Fibroblast of the aortic adventitia (primary cell): ENCODE measurements around the gene ZFP90. TPM values are rescaled to one million over a fixed set of nuclear protein-coding genes. Genes with fewer than 3 reads are reported as not detected.

Experiments
- DNase-seq: peaks from one replicate; pipeline ENCODE4 v3.0.0-alpha.2; 2010; ENCODE audit warnings: low read depth
- H3K4me3 ChIP-seq: 2 replicates; pipeline ENCODE4 v1.5.1; 2011; ENCODE audit warnings: low read depth, mild to moderate bottlenecking, control low read depth, low read length, moderate library complexity
- CTCF ChIP-seq: IDR thresholded peaks from 2 replicates; pipeline ENCODE4 v1.5.1; 2011; ENCODE audit warnings: mild to moderate bottlenecking, low read length, control low read depth, inconsistent platforms; ENCODE audit not compliant: insufficient read depth
- total RNA-seq: library from RNA; depleted of rRNA; stranded (reverse); fragments of >200 nt; gene quantifications from 2 replicates; pipeline ENCODE4 v1.2.3, GENCODE V29; 2012; ENCODE audit warnings: low replicate concordance

Gene ZFP90
- total RNA-seq, 1 donor = 28.9 TPM

GRCh38 chr16:68508013-68508412, 31.1 kb upstream of the ZFP90 start:
- TF ChIP-seq CTCF = no peak
- DNase-seq = no peak
- H3K4me3 ChIP-seq = no peak overlapping the region

GRCh38 chr16:68508641-68509240, 30.4 kb upstream of the ZFP90 start:
- H3K4me3 ChIP-seq = no peak overlapping the region
- no peak for TF ChIP-seq CTCF
- DNase-seq = no peak

- H3K4me3 ChIP-seq = no peak overlapping the region
- TF ChIP-seq CTCF = no peak
- no peak for DNase-seq
Measured at GRCh38 chr16:68509381-68509780, 29.7 kb upstream of the ZFP90 start.

- H3K4me3 ChIP-seq = no peak overlapping the region
- DNase-seq = no peak
- no peak for TF ChIP-seq CTCF
Measured at GRCh38 chr16:68510775-68511174, 28.3 kb upstream of the ZFP90 start.

GRCh38 chr16:68512183-68512582, 26.9 kb upstream of the ZFP90 start:
- no peak for TF ChIP-seq CTCF
- H3K4me3 ChIP-seq = no peak overlapping the region
- DNase-seq = no peak

- no peak for TF ChIP-seq CTCF
- no peak for DNase-seq
- no peak overlapping the region for H3K4me3 ChIP-seq
Measured at GRCh38 chr16:68512742-68513141, 26.3 kb upstream of the ZFP90 start.

- no peak overlapping the region for H3K4me3 ChIP-seq
- TF ChIP-seq CTCF = no peak
- no peak for DNase-seq
Measured at GRCh38 chr16:68514511-68514910, 24.6 kb upstream of the ZFP90 start.
